ENCODE measurements around the gene CLIC6. TPM values are rescaled to one million over a fixed set of nuclear protein-coding genes. Genes with fewer than 3 reads are reported as not detected.

CLIC6 gene
- total RNA-seq, 4 donors from 2014 or later, result 0.66 to 3.5 (median 2.0) TPM

DNA sequence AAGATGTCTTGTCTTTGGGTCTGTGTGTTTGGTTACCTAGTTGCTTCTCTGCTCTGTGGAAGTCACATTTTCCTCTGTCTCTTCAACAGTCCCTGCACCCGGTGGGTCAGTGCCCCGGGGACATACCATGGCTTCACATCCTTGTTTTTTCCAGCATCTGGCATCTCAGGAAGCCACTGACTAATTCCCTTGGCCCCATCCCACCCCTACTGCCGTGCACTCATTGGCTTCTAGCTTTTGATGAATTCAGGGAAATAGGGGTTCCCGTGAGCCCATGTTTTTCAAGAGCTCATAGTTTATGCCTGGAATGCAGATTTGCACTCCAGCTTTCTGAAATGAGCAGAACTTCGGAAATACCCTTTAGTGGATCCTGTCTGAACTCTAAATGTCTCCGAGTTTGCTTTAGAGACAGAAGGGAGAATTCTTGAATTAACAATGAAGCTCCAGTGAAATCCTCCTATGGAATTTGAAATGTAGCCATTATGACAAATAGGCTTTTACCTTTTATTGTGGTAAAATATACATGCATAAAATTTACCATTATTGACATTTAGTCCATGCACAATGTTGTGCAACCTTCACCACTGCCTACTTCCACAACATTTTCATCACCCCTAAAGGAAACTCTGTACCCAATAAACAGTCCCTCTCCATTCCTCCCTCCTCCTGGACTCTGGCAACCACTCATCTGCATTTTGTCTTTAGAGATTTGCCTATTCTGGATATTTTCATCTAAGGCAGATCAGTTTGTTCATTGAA is 67.5 kb downstream of the CLIC6 start:
- Histone ChIP-seq H3K27ac (no peak overlapping the region), H3K9me3 (no peaks in the 10 kb centered on the region), H3K4me1 (no peaks in the 10 kb centered on the region), H3K36me3 (no peaks in the 10 kb centered on the region), H3K4me3 (no peak overlapping the region), H3K27me3 (no peaks in the 10 kb centered on the region)
- no peak for DNase-seq
- TF ChIP-seq POLR2A (IDR thresholded peaks at IDR 0.05), result no peak
- TF ChIP-seq, protein P1, sequence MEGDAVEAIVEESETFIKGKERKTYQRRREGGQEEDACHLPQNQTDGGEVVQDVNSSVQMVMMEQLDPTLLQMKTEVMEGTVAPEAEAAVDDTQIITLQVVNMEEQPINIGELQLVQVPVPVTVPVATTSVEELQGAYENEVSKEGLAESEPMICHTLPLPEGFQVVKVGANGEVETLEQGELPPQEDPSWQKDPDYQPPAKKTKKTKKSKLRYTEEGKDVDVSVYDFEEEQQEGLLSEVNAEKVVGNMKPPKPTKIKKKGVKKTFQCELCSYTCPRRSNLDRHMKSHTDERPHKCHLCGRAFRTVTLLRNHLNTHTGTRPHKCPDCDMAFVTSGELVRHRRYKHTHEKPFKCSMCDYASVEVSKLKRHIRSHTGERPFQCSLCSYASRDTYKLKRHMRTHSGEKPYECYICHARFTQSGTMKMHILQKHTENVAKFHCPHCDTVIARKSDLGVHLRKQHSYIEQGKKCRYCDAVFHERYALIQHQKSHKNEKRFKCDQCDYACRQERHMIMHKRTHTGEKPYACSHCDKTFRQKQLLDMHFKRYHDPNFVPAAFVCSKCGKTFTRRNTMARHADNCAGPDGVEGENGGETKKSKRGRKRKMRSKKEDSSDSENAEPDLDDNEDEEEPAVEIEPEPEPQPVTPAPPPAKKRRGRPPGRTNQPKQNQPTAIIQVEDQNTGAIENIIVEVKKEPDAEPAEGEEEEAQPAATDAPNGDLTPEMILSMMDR (IDR thresholded peaks at IDR 0.05), result no peak

DNA sequence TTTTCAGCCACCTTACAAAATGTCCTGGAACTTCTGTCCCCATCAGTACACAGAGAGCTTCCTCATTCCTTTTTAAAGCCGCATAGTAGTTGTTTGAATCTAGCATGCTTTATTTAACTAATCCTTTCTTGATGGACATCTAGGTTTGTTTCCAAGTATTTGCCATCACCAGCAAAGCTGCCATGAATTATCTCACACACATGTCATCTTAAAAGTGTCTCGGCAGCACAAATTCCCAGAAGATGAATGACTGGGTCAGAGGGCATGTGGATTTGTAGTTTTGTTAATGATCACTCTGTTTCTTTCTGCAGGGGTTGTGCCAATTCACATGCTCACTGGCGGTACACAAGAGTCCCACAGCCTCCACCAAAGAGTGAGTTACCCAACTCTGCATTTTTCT is 68.3 kb downstream of the CLIC6 start:
- H3K27me3 ChIP-seq, result no peaks in the 10 kb centered on the region
- H3K27ac ChIP-seq, result no peak overlapping the region
- H3K36me3 ChIP-seq, result no peaks in the 10 kb centered on the region
- TF ChIP-seq, protein P1 (IDR thresholded peaks at IDR 0.05), result no peak
- no peak for TF ChIP-seq POLR2A (IDR thresholded peaks at IDR 0.05)
- H3K4me1 ChIP-seq, result no peaks in the 10 kb centered on the region
- H3K9me3 ChIP-seq, result no peaks in the 10 kb centered on the region
- DNase-seq, result no peak
- H3K4me3 ChIP-seq, result no peak overlapping the region

DNA sequence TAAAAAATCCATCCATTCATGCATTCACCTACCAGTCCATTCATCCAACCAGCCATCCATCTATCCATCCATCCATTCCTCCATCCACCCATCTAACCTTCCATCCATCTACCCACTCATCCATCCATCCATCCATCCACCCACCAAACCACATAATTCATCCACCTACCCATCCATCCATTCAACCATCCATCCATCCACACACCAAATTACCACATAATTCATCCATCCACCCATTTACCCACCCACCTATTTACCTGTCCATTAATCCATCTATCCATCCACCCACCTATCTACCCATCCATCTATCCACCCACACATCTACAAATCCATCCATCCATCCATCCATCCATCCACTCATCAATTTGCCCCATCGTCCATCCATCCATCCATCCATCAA is 71.4 kb downstream of the CLIC6 start:
- TF ChIP-seq, protein P1 (IDR thresholded peaks at IDR 0.05), result no peak
- TF ChIP-seq POLR2A (IDR thresholded peaks at IDR 0.05), result no peak
- H3K27ac ChIP-seq, result no peak overlapping the region
- H3K9me3 ChIP-seq, result no peaks in the 10 kb centered on the region
- DNase-seq, result no peak
- H3K36me3 ChIP-seq, result no peaks in the 10 kb centered on the region
- H3K4me1 ChIP-seq, result no peaks in the 10 kb centered on the region
- H3K4me3 ChIP-seq, result no peak overlapping the region
- no peaks in the 10 kb centered on the region for H3K27me3 ChIP-seq

DNA sequence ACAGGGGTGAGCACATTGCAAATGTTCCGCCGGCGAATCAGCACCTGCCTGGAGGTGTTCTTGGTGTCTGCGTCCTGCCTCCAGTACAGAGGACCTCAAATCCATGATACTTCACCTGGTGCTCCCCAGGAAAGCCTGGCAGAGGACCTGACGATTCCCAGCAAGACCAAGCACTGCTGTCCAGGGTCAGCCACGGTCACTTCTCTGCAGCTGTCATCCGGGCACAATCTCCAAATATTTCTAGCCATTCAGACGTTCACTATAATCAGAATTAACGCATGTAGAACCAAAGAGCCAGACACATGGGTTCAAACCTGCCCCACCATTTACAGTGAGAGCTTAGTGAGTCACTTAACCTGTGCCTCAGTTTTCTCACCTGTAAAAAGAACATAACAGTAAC is 74.5 kb downstream of the CLIC6 start:
- H3K36me3 ChIP-seq, result no peaks in the 10 kb centered on the region
- TF ChIP-seq, protein P1 (IDR thresholded peaks at IDR 0.05), result no peak
- H3K4me3 ChIP-seq, result no peak overlapping the region
- no peak overlapping the region for H3K27ac ChIP-seq
- H3K27me3 ChIP-seq, result no peaks in the 10 kb centered on the region
- DNase-seq, result no peak
- no peaks in the 10 kb centered on the region for H3K9me3 ChIP-seq
- H3K4me1 ChIP-seq, result no peaks in the 10 kb centered on the region

DNA sequence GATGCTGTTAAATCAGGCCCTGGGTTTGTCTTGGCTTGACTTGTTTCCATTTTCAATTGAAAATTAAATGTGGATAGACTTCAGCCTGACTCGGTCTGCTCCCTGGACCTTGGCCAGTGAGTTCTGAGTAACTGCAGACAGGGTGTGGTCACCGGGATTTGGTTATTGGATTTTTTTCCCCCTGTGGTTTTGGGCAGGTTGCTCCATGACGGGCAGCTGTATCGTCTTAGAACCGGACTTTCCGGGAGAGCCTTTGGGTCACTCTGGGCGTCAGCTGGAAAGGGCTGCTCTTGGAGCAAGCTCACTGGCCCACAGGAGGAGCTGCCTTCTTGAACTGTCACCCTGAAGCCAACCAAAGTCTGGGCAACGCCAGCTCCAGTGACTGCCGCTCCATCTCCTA is 75.0 kb downstream of the CLIC6 start:
- Histone ChIP-seq H3K4me1 (no peaks in the 10 kb centered on the region), H3K4me3 (no peak overlapping the region), H3K36me3 (no peaks in the 10 kb centered on the region), H3K27me3 (no peaks in the 10 kb centered on the region), H3K27ac (no peak overlapping the region), H3K9me3 (no peaks in the 10 kb centered on the region)
- no peak for DNase-seq
- TF ChIP-seq POLR2A (IDR thresholded peaks at IDR 0.05), result no peak
- TF ChIP-seq, protein P1 (IDR thresholded peaks at IDR 0.05), result no peak
